Activated naive CD8-positive, alpha-beta T cell treated with anti-CD3 and anti-CD28 coated beads for 36 hours (primary cell): ENCODE data around the gene PTGIR. TPM values are rescaled to one million over a fixed set of nuclear protein-coding genes. Genes with fewer than 3 reads are reported as not detected.
A peak's percentile ranks its signal among the peaks of the same experiment; 100 is the strongest.

Source experiments
- DNase-seq: peaks from one replicate; pipeline ENCODE4 v3.0.0; 2021
- H3K27ac Mint-ChIP-seq: one replicate; pipeline ENCODE4 v1.8.0; 2022; ENCODE audit warnings: mild to moderate bottlenecking, moderate library complexity, mixed read lengths
- H3K27me3 Mint-ChIP-seq: one replicate; pipeline ENCODE4 v1.8.0; 2022; ENCODE audit warnings: mild to moderate bottlenecking, mixed read lengths
- H3K36me3 Mint-ChIP-seq: one replicate; pipeline ENCODE4 v1.8.0; 2021; ENCODE audit warnings: mild to moderate bottlenecking, mixed read lengths
- H3K4me1 Mint-ChIP-seq: one replicate; pipeline ENCODE4 v1.8.0; 2021; ENCODE audit warnings: mixed read lengths
- H3K4me3 Mint-ChIP-seq: one replicate; pipeline ENCODE4 v1.8.0; 2022; ENCODE audit warnings: mild to moderate bottlenecking, moderate library complexity, mixed read lengths
- H3K9me3 Mint-ChIP-seq: one replicate; pipeline ENCODE4 v1.8.0; 2022; ENCODE audit warnings: mixed read lengths
- total RNA-seq, 2 experiments: library from RNA; stranded (reverse); gene quantifications; one replicate each; pipeline ENCODE4 v1.2.3, GENCODE V29; 2021

Gene PTGIR
- total RNA-seq, 2 experiments from 2014 or later = 43.9 to 46.7 TPM

DNA sequence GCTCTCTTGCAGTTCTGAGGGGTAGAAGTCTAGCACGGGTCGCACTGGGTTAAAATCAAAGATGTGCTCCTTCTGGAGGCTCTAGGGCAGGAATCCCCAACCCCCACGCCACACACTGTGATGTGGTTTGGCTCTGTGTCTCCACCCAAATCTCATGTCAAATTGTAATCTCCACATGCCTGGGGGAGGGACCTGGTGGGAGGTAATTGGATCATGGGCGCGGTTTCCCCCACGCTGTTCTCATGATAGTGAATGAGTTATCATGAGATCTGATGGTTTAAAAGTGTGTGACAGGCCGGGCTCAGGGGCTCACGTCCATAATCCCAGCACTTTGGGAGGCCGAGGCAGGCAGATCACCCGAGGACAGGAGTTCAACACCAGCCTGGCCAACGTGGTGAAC, 50.4 kb downstream of the PTGIR start:
- H3K27me3 Mint-ChIP-seq = peaks cover 7% of the 10 kb centered on the region
- no peak overlapping the region for H3K27ac Mint-ChIP-seq
- H3K4me1 Mint-ChIP-seq = peaks cover 12% of the 10 kb centered on the region
- no peaks in the 10 kb centered on the region for H3K36me3 Mint-ChIP-seq
- H3K4me3 Mint-ChIP-seq = no peak overlapping the region
- H3K9me3 Mint-ChIP-seq = no peaks in the 10 kb centered on the region
- DNase-seq = peak; percentile 45

DNA sequence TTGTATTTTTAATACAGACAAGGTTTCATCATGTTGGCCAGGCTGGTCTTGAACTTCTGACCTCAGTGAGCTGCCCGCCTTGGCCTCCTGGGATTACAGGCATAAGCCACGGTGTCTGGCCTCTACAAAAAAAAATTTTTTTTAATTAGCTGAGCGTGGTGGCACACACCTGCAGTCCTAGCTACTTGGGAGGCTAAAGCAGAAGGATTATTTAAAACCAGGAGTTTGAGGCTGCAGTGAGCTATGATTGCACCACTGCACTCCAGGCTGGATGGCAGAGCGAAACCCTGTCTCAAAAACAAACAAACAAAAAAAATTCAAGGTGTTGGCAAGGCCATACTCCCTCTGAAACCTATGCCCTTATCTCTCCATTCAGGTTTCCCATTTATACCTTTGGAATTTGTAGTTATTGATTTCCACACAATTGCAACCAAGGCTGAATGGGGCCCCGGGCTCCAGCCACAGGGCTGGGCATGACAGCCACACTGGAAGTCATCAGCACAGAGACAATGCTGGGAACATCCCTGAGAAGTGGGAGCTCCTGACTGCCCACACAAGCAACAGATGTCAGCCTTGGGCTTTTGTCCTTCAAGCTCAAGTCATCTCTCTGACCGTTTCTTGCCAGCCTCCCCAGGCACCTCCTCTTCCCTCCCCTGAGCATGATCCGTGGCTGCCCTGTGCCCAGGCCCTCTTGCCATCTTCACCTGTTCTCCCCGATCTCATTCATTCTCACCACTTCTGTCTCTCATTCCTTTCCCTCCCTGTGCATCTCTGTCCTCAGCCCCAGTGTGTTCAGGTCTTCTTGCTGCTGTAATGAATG, 51.0 kb downstream of the PTGIR start:
- Mint-ChIP-seq H3K4me1 (peaks cover 7% of the 10 kb centered on the region), H3K4me3 (no peak overlapping the region), H3K9me3 (no peaks in the 10 kb centered on the region), H3K36me3 (no peaks in the 10 kb centered on the region), H3K27me3 (peaks cover 7% of the 10 kb centered on the region), H3K27ac (no peak overlapping the region)
- no peak for DNase-seq

DNA sequence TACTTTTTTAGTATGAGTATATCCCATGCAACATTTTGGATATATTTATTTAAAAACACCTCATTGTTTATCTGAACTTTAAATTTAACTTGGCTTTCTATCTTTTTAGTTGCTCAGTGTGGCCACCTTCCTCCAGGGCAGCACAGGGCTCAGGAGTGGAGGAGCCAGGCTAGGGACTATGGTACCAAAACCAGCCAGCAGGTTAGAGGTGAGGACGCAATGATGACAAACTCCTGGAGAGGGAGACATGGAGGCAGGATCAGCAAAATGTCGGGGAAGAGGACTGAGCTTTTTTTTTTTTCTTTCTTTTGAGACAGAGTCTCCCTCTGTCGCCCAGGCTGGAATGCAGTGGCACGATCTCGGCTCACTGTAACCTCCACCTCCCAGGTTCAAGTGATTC, 53.4 kb downstream of the PTGIR start:
- Mint-ChIP-seq H3K9me3 (no peaks in the 10 kb centered on the region), H3K36me3 (no peaks in the 10 kb centered on the region), H3K4me1 (peaks cover 7% of the 10 kb centered on the region), H3K27ac (no peak overlapping the region), H3K4me3 (no peak overlapping the region), H3K27me3 (peaks cover 7% of the 10 kb centered on the region)
- peak; percentile 18 for DNase-seq

Other genes starting within 250 kb of the PTGIR start
- under 1 TPM; 0.08 TPM for gene CCDC8, start 211.5 kb downstream of the PTGIR start, total RNA-seq
- not detected for gene PNMA8C, start 196.2 kb downstream of the PTGIR start, total RNA-seq
- gene PNMA8A, start 153.5 kb downstream of the PTGIR start, total RNA-seq = 1 to 10 TPM; 6.0 to 6.3 TPM
- gene PNMA8B, start 129.2 kb downstream of the PTGIR start, total RNA-seq = under 1 TPM; 0.21 to 0.26 TPM
- gene CALM3, start 23.8 kb downstream of the PTGIR start, total RNA-seq = 100 to 1,000 TPM; 567 TPM
- gene GNG8, start 11.1 kb upstream of the PTGIR start, total RNA-seq = 10 to 100 TPM; 20.4 to 21.3 TPM
- gene DACT3, start 36.1 kb upstream of the PTGIR start, total RNA-seq = 1 to 10 TPM; 3.7 to 3.9 TPM
- 10 to 100 TPM; 68.6 to 76.2 TPM for gene PRKD2, start 92.0 kb upstream of the PTGIR start, total RNA-seq
- 10 to 100 TPM; 17.3 to 18.8 TPM for gene FKRP, start 121.0 kb upstream of the PTGIR start, total RNA-seq
- gene STRN4, start 121.4 kb upstream of the PTGIR start, total RNA-seq = 10 to 100 TPM; 54.9 to 57.9 TPM
- 100 to 1,000 TPM; 299 to 309 TPM for gene SLC1A5, start 163.5 kb upstream of the PTGIR start, total RNA-seq
- 100 to 1,000 TPM; 112 to 114 TPM for gene AP2S1, start 225.8 kb upstream of the PTGIR start, total RNA-seq
- 10 to 100 TPM; 13.6 to 13.7 TPM for gene ARHGAP35, start 235.9 kb upstream of the PTGIR start, total RNA-seq